GM12892 (cell line): ENCODE data around the gene IL17RA. TPM values are rescaled to one million over a fixed set of nuclear protein-coding genes. Genes with fewer than 3 reads are reported as not detected.
"Not testable (repeated sequence)": the region's sequence is repeated elsewhere in the genome, so short reads cannot be mapped to it uniquely, and the experiment has no call there.

ENCODE experiments used
- DNase-seq: peaks from one replicate; pipeline ENCODE4 v3.0.0; 2011; ENCODE audit not compliant: insufficient read length
- FAIRE-seq: peaks from 2 replicates; lab custom pipeline; 2011; peaks lifted over from hg19 to GRCh38; lab: Jason Lieb, UNC
- POLR2A ChIP-seq: IDR thresholded peaks from 2 replicates; pipeline ENCODE4 v1.6.1; 2011; ENCODE audit warnings: low read depth, low read length, control low read depth
- POLR2AphosphoS5 ChIP-seq: IDR thresholded peaks from 2 replicates; pipeline ENCODE4 v1.6.1; 2011; ENCODE audit warnings: low read depth, low read length, control low read depth
- TAF1 ChIP-seq: IDR thresholded peaks from 2 replicates; pipeline ENCODE4 v1.6.1; 2011; ENCODE audit warnings: low read depth, mild to moderate bottlenecking, control low read depth, low read length, borderline replicate concordance
- polyA plus RNA-seq: library from polyadenylated mRNA; unstranded; fragments of >200 nt; gene quantifications from one replicate; pipeline ENCODE4 v1.2.1, GENCODE V29; 2012; ENCODE audit warnings: missing spikeins, inconsistent platforms; ENCODE audit not compliant: missing spikeins

IL17RA gene, protein sequence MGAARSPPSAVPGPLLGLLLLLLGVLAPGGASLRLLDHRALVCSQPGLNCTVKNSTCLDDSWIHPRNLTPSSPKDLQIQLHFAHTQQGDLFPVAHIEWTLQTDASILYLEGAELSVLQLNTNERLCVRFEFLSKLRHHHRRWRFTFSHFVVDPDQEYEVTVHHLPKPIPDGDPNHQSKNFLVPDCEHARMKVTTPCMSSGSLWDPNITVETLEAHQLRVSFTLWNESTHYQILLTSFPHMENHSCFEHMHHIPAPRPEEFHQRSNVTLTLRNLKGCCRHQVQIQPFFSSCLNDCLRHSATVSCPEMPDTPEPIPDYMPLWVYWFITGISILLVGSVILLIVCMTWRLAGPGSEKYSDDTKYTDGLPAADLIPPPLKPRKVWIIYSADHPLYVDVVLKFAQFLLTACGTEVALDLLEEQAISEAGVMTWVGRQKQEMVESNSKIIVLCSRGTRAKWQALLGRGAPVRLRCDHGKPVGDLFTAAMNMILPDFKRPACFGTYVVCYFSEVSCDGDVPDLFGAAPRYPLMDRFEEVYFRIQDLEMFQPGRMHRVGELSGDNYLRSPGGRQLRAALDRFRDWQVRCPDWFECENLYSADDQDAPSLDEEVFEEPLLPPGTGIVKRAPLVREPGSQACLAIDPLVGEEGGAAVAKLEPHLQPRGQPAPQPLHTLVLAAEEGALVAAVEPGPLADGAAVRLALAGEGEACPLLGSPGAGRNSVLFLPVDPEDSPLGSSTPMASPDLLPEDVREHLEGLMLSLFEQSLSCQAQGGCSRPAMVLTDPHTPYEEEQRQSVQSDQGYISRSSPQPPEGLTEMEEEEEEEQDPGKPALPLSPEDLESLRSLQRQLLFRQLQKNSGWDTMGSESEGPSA
- polyA plus RNA-seq, result 1.4 TPM

DNA sequence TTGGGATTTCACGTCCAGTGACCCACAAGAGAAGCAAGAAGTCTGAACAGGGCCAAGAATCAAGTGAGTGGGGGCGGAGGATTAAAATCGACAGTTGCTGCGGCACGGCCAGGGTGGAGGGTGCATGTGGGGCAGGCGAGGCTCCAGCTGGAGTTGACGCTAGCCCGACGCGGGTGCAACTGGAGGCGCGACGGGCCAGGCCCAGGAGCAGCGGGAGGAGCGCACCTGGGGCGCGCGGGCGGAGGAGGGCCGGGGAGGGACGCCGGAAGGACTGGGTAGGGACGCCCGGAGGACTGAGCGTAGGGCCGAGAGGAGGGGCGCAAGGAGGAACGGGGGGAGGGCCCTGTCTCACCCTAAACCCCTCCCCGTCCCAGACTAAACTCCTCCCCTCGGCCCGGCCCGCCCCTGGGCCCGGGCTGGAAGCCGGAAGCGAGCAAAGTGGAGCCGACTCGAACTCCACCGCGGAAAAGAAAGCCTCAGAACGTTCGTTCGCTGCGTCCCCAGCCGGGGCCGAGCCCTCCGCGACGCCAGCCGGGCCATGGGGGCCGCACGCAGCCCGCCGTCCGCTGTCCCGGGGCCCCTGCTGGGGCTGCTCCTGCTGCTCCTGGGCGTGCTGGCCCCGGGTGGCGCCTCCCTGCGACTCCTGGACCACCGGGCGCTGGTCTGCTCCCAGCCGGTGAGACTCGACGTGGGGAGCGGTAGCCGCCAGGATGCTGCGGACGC is at the start of gene IL17RA:
Gene IL17RA, plus strand, starts transcription at position 447 of the 723 bp plus-strand sequence. Its CDS starts 92 bp downstream, at position 539.
- peak; percentile 96 for FAIRE-seq
- TF ChIP-seq POLR2A, result peak; percentile 82; the same call in 1 of the 2 replicates
- peak; percentile 36; the same call in 1 of the 2 replicates for TF ChIP-seq TAF1
- TF ChIP-seq POLR2AphosphoS5, result peak; percentile 69; the same call in 1 of the 2 replicates

GRCh38 chr22:17035246-17035645 is 49.6 kb upstream of the IL17RA start:
- DNase-seq, result no peak
- TF ChIP-seq TAF1, result no peak
- TF ChIP-seq POLR2AphosphoS5, result no peak
- TF ChIP-seq POLR2A, result no peak
- FAIRE-seq, result no peak

More for the DNA sequence above, at the start of gene IL17RA:
- DNase-seq, result peak; percentile 80

DNA sequence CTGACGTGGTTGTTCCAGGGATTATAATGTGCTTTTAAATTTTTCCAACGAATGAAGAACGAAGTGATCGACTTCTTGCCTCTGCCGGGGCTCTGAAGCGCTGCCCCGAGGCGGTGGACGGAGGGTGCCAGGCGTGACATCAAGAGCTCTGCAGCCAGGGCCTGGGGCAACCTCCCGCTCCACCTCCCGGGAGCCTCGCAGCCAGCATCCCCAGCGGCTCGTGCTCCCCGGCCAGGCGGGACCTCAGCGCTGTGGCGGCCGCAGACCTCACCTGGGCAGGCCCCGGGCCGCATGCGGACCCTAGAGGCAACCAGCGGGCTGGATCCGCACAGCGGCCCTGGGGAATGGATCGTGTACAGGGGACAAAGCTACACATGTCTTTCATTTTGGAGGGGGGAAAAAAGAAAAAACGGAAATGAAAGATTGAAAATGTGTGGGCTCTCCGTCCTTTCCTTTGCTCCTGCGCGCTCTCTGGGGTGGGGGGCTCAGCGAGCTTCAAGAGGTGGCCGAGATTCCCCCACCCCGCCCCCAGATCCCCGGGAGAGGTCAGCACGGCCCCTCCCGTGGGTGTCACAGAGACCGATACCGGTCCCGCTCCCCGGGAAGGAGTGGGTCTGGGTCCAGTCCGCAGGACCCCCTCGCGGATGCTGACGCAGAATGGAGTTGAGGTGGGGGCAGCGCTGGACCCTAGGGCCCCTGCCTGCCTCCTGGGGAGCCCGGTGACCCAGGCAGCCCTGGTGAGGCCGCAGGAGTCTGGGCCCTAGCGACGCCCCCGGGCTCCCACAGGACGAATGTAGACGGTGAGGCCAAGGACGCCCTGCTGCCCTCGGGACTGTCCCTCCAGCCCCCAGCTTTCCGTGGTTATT is 48.6 kb upstream of the IL17RA start:
- not testable (repeated sequence) for DNase-seq, FAIRE-seq

- not testable (repeated sequence) for DNase-seq
- FAIRE-seq, result peak; percentile 81
Measured at GRCh38 chr22:17036842-17037711, 47.7 kb upstream of the IL17RA start.

GRCh38 chr22:17043521-17043920 is 41.3 kb upstream of the IL17RA start:
- DNase-seq (no peak), FAIRE-seq (no peak)
- no peak for TF ChIP-seq TAF1
- no peak for TF ChIP-seq POLR2A
- TF ChIP-seq POLR2AphosphoS5, result no peak

DNA sequence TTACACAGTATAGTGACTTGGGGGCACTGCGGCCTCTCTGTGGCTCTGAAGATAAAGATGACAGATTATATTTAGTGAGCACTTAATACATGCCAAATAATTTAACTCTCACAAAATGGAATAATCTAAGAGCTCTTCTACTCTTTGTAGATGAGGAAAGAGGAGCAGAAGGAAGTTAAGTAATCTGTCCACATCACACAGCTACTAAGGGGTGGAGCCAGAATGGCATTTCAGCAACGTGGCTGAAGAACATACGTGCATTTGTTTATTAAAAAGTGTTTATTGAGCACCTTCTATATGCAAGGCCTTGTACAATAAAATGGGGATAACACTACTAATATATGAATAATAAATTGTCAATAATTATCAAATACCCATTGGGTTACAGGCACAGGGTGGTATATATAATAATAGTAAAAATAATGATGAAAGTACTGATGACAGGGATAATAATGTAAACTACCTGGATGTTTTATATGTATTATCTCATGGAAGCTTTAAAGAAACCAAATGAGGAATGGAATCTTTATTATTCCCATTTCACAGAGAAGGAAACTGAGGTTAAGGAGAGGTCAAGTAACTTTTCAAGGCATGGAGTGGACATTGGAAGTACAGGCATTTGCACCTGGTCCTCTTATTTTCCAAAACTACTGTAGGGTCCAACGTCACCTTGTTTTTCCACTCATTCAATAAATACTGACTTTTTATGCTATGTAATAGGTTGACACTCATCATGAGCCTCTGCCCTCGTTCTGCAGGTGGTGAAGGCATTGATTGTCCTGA is 38.0 kb upstream of the IL17RA start:
- DNase-seq (no peak), FAIRE-seq (no peak)
- TF ChIP-seq POLR2AphosphoS5 (no peak), POLR2A (no peak), TAF1 (no peak)

GRCh38 chr22:17047656-17048055 is 37.1 kb upstream of the IL17RA start:
- FAIRE-seq, result no peak
- no peak for DNase-seq
- TF ChIP-seq POLR2A, result no peak
- TF ChIP-seq POLR2AphosphoS5, result no peak
- TF ChIP-seq TAF1, result no peak

- DNase-seq (no peak), FAIRE-seq (no peak)
- TF ChIP-seq TAF1 (no peak), POLR2AphosphoS5 (no peak), POLR2A (no peak)
Measured at GRCh38 chr22:17056058-17056457, 28.7 kb upstream of the IL17RA start.

DNA sequence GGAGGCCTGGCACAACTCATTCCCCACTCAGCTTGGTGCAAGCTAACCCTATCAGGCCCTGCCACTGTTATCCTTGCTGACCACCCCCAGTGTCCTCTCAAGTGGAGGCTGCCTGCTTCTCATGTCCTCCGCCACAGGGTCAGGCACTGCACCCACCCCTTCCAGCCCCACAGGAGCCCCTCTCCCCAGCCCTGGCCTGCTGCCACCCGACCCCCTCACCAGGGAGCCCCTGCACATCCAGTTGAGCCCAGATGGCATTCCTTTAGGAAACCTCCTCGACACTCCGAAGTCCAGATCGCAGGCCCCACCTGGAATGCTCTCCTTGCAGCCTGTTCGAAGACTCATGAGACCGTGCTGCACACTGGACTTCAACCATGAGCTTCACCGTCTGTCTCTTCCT is 28.0 kb upstream of the IL17RA start:
- FAIRE-seq (no peak), DNase-seq (no peak)
- no peak for TF ChIP-seq TAF1
